HepG2 (cell line): Measurements from ENCODE around the gene CAPN9. TPM values are rescaled to one million over a fixed set of nuclear protein-coding genes. Genes with fewer than 3 reads are reported as not detected.

ENCODE experiments used
- ATAC-seq: fragments of 200-7000 bp; cut with Tn5 transposase; 3 replicates; pipeline ENCODE4 v1.9.1; 2020; ENCODE audit warnings: mild to moderate bottlenecking, moderate library complexity
- BruUV-seq: library from RNA; stranded (reverse); fragments of 400-500 nt; replicated peaks from 2 replicates; lab custom pipeline; 2021; lab: Mats Ljungman, UMichigan
- CTCF ChIA-PET: fragments of 300-600 bp; formaldehyde crosslinking; extraction: SDS; loops from one replicate; lab custom pipeline; 2021; ENCODE audit warnings: low total read pairs, inconsistent platforms, low intra/inter-chr PET ratio; lab: Yijun Ruan, JAX
- POLR2A ChIA-PET: fragments of 350-600 bp; sonication (Branson Sonifier 250); formaldehyde crosslinking; loops from one replicate; lab custom pipeline; 2020; ENCODE audit warnings: antibody characterized with exemption, inconsistent platforms; lab: Yijun Ruan, JAX
- DNase-seq: peaks from one replicate; pipeline ENCODE4 v3.0.0-alpha.2; 2015; ENCODE audit warnings: low spot score
- FAIRE-seq: peaks from 3 replicates; lab custom pipeline; 2011; peaks lifted over from hg19 to GRCh38; lab: Jason Lieb, UNC
- H2AFZ ChIP-seq: one replicate; pipeline ENCODE4 v1.6.1; 2011; ENCODE audit warnings: low read length, inconsistent platforms
- H3K27ac ChIP-seq: fragments of 300-600 bp; 3 replicates; pipeline ENCODE4 v1.8.0; 2011; ENCODE audit warnings: mixed run types, mild to moderate bottlenecking, mixed read lengths, low read length, inconsistent platforms; ENCODE audit not compliant: insufficient read depth; ENCODE audit errors: extremely low read length
- H3K27me3 ChIP-seq, 2 experiments: fragments of 200-600 bp in 1 of 2; 2 replicates in 1 of 2; 3 replicates in 1 of 2; pipeline versions ENCODE4 v1.6.0 to v1.8.0; 2011; ENCODE audit warnings: low read length in 2 of 2, mild to moderate bottlenecking in 2 of 2, moderate library complexity in 2 of 2, inconsistent platforms in 1 of 2; ENCODE audit not compliant: insufficient read depth in 2 of 2, control insufficient read depth in 1 of 2
- H3K36me3 ChIP-seq, 2 experiments: fragments of 200-600 bp in 1 of 2; replicated peaks in 1 of 2; 2 replicates in 1 of 2; 3 replicates in 1 of 2; pipeline versions ENCODE4 v1.5.1 to v1.8.0; 2011; ENCODE audit warnings: low read length in 2 of 2, inconsistent platforms in 1 of 2; ENCODE audit not compliant: insufficient read depth in 2 of 2, control insufficient read depth in 1 of 2
- H3K4me1 ChIP-seq: 2 replicates; pipeline ENCODE4 v1.5.1; 2012; ENCODE audit warnings: low read length, inconsistent platforms; ENCODE audit not compliant: insufficient read depth
- H3K4me2 ChIP-seq: 2 replicates; pipeline ENCODE4 v1.6.0; 2011; ENCODE audit warnings: low read depth, low read length, inconsistent platforms
- H3K4me3 ChIP-seq, 3 experiments: fragments of 200-600 bp in 1 of 3; sonication (generic), shearing (Covaris generic) in 1 of 3; replicated peaks in 1 of 3; 2 replicates each; pipeline ENCODE4 v1.5.1; 2011 to 2016; ENCODE audit warnings: low read length in 3 of 3, inconsistent platforms in 2 of 3, low read depth in 2 of 3, mild to moderate bottlenecking in 2 of 3, control low read depth in 1 of 3, mixed read lengths in 1 of 3; ENCODE audit not compliant: insufficient read depth in 1 of 3
- H3K79me2 ChIP-seq: one replicate; pipeline ENCODE4 v1.6.1; 2011; ENCODE audit warnings: low read length, inconsistent platforms; ENCODE audit not compliant: insufficient read depth
- H3K9ac ChIP-seq: 2 replicates; pipeline ENCODE4 v1.6.0; 2011; ENCODE audit warnings: mild to moderate bottlenecking, low read depth, low read length, inconsistent platforms; ENCODE audit not compliant: insufficient read depth
- H3K9me3 ChIP-seq: 2 replicates; pipeline ENCODE4 v1.5.1; 2012; ENCODE audit warnings: mild to moderate bottlenecking, low read length
- H4K20me1 ChIP-seq: 2 replicates; pipeline ENCODE4 v1.6.0; 2011; ENCODE audit warnings: inconsistent platforms, mild to moderate bottlenecking, low read length, moderate library complexity; ENCODE audit not compliant: insufficient read depth
- KLF9 ChIP-seq: IDR thresholded peaks from 2 replicates; pipeline ENCODE4 v1.6.1; 2016; ENCODE audit warnings: low read depth
- KMT2A ChIP-seq: sonication (generic); formaldehyde crosslinking; IDR thresholded peaks from 2 replicates; pipeline ENCODE4 v1.4.0; 2020; ENCODE audit warnings: missing genetic modification reagents
- MXD1 ChIP-seq: sonication (generic); formaldehyde crosslinking; IDR thresholded peaks from 2 replicates; pipeline ENCODE4 v1.4.0; 2020; ENCODE audit warnings: mild to moderate bottlenecking, missing genetic modification reagents
- PHF5A ChIP-seq: IDR thresholded peaks from one replicate; pipeline ENCODE4 v1.6.1; 2018; ENCODE audit warnings: low read depth, missing genetic modification reagents; ENCODE audit not compliant: unreplicated experiment
- SIN3A ChIP-seq: IDR thresholded peaks from 2 replicates; pipeline ENCODE4 v1.6.1; 2011; ENCODE audit warnings: low read depth, mild to moderate bottlenecking, control low read depth, low read length, borderline replicate concordance
- SUZ12 ChIP-seq: fragments of 150-350 bp; IDR thresholded peaks from 2 replicates; pipeline ENCODE4 v1.6.1; 2014; ENCODE audit warnings: low read depth, low read length
- TCF7 ChIP-seq: sonication (generic); IDR thresholded peaks from 2 replicates; pipeline ENCODE4 v1.6.1; 2016; ENCODE audit warnings: antibody characterized with exemption, low read depth
- ZBTB37 ChIP-seq: sonication (generic); formaldehyde crosslinking; IDR thresholded peaks from 2 replicates; pipeline ENCODE4 v1.4.0; 2020; ENCODE audit warnings: mild to moderate bottlenecking, missing genetic modification reagents
- ZFP62 ChIP-seq: sonication (generic); formaldehyde crosslinking; IDR thresholded peaks from 2 replicates; pipeline ENCODE4 v1.4.0; 2020; ENCODE audit warnings: missing genetic modification reagents
- ZNF101 ChIP-seq: sonication (generic); formaldehyde crosslinking; IDR thresholded peaks from 2 replicates; pipeline ENCODE4 v1.4.0; 2020; ENCODE audit warnings: mild to moderate bottlenecking, low read depth, missing genetic modification reagents, borderline replicate concordance
- WGBS: methylation state at CpG from one replicate; pipeline ENCODE4 v1.1.6; 2017; ENCODE audit warnings: low lambda C conversion rate; 5-methylcytosine and 5-hydroxymethylcytosine counted together
- in situ Hi-C: cut with HindIII; loops from 2 replicates; pipeline ENCODE4 v1.10.0; 2017; ENCODE audit warnings: low pct_unique_long_range_greater_than_20kb; ENCODE audit not compliant: extremely low pct_ligation_motif_present
- intact Hi-C: fragments of 100-400 bp; cut with micrococcal nuclease; formaldehyde crosslinking; loops from one replicate; pipeline ENCODE4 v1.10.0; 2022; ENCODE audit not compliant: unreplicated experiment
- polyA plus RNA-seq, 8 experiments: library from polyadenylated mRNA; depleted of rRNA in 3 of 8; stranded (reverse) in 7 of 8; unstranded in 1 of 8; fragments of >200 nt; fragmentation: Illumina TruSeq in 4 of 8; extraction: Trizol in 4 of 8; gene quantifications; 2 replicates each; pipeline versions ENCODE4 v1.2.1 to v1.2.3, GENCODE V29; 2011 to 2016; ENCODE audit warnings: low read depth in 4 of 8, missing spikeins in 1 of 8, mixed read lengths in 1 of 8; ENCODE audit not compliant: insufficient read depth in 1 of 8
- total RNA-seq, 5 experiments: library from RNA; depleted of rRNA; stranded (reverse); fragments of >200 nt; fragmentation: Illumina TruSeq; extraction: Trizol; gene quantifications; 2 replicates each; pipeline ENCODE4 v1.2.3, GENCODE V29; 2016; ENCODE audit warnings: low read depth in 1 of 5
- TF ChIP-seq, protein P1 (sequence below): sonication (generic); formaldehyde crosslinking; IDR thresholded peaks from 2 replicates; pipeline ENCODE4 v1.5.0; 2020; ENCODE audit warnings: mild to moderate bottlenecking, missing genetic modification reagents
- TF ChIP-seq, protein P2 (sequence below): sonication (generic); formaldehyde crosslinking; IDR thresholded peaks from 2 replicates; pipeline ENCODE4 v1.4.0; 2020; ENCODE audit warnings: mild to moderate bottlenecking, missing genetic modification reagents
- TF ChIP-seq, protein P3 (sequence below): IDR thresholded peaks from 2 replicates; pipeline ENCODE4 v1.6.1; 2016; ENCODE audit warnings: mild to moderate bottlenecking, missing biosample characterization, missing genetic modification reagents
- TF ChIP-seq, protein P4 (sequence below): sonication (generic); formaldehyde crosslinking; IDR thresholded peaks from 2 replicates; pipeline ENCODE4 v1.5.1; 2020; ENCODE audit warnings: missing genetic modification reagents, mild to moderate bottlenecking, borderline replicate concordance

The CAPN9 gene
- total and polyA plus RNA-seq, 2 of the 13 experiments (the other 11 are each of a cell fraction or from before 2014, with no cell fraction given), result 0.04 to 0.31 TPM

GRCh38 chr1:230825761-230826160, 78.6 kb downstream of the CAPN9 start (continued):
- TF ChIP-seq, protein P1, sequence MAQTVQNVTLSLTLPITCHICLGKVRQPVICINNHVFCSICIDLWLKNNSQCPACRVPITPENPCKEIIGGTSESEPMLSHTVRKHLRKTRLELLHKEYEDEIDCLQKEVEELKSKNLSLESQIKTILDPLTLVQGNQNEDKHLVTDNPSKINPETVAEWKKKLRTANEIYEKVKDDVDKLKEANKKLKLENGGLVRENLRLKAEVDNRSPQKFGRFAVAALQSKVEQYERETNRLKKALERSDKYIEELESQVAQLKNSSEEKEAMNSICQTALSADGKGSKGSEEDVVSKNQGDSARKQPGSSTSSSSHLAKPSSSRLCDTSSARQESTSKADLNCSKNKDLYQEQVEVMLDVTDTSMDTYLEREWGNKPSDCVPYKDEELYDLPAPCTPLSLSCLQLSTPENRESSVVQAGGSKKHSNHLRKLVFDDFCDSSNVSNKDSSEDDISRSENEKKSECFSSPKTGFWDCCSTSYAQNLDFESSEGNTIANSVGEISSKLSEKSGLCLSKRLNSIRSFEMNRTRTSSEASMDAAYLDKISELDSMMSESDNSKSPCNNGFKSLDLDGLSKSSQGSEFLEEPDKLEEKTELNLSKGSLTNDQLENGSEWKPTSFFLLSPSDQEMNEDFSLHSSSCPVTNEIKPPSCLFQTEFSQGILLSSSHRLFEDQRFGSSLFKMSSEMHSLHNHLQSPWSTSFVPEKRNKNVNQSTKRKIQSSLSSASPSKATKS (CRISPR knock-in tag), result no peak
- TF ChIP-seq, protein P2, sequence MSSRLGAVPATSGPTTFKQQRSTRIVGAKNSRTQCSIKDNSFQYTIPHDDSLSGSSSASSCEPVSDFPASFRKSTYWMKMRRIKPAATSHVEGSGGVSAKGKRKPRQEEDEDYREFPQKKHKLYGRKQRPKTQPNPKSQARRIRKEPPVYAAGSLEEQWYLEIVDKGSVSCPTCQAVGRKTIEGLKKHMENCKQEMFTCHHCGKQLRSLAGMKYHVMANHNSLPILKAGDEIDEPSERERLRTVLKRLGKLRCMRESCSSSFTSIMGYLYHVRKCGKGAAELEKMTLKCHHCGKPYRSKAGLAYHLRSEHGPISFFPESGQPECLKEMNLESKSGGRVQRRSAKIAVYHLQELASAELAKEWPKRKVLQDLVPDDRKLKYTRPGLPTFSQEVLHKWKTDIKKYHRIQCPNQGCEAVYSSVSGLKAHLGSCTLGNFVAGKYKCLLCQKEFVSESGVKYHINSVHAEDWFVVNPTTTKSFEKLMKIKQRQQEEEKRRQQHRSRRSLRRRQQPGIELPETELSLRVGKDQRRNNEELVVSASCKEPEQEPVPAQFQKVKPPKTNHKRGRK, result no peak

- H2AFZ ChIP-seq, result no peak overlapping the region
- H4K20me1 ChIP-seq, result no peaks in the 10 kb centered on the region
- 53% methylated on average over 9 of the region's 9 CpGs for WGBS
- H3K9me3 ChIP-seq, result no peaks in the 10 kb centered on the region
- H3K79me2 ChIP-seq, result no peaks in the 10 kb centered on the region
- no peaks in the 10 kb centered on the region for H3K36me3 ChIP-seq
- H3K4me2 ChIP-seq, result no peak overlapping the region
- H3K27me3 ChIP-seq, result peaks cover 0 to 12% of the 10 kb centered on the region in 2 experiments; a peak in 2 of 5 replicates
- H3K27ac ChIP-seq, result no peak overlapping the region
- no peak for ATAC-seq
- no TSS peak for BruUV-seq
- no peaks in the 10 kb centered on the region for H3K4me1 ChIP-seq
- ChIA-PET POLR2A (no interaction called here), CTCF (no interaction called here)
- no peak for DNase-seq
- in situ Hi-C loops (no loop called here), intact Hi-C loops (no loop called here)
- no peak for FAIRE-seq
- H3K4me3 ChIP-seq, result no peak overlapping the region
- no peak overlapping the region for H3K9ac ChIP-seq
- no peak for TF ChIP-seq ZFP62 (CRISPR knock-in tag)
- TF ChIP-seq KLF9 (CRISPR knock-in tag), result no peak
- no peak for TF ChIP-seq ZBTB37 (CRISPR knock-in tag)
- TF ChIP-seq, protein P3, sequence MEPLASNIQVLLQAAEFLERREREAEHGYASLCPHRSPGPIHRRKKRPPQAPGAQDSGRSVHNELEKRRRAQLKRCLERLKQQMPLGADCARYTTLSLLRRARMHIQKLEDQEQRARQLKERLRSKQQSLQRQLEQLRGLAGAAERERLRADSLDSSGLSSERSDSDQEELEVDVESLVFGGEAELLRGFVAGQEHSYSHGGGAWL (CRISPR knock-in tag), result no peak
- no peak for TF ChIP-seq KMT2A (CRISPR knock-in tag)
- no peak for TF ChIP-seq SIN3A
- no peak for TF ChIP-seq ZNF101
- TF ChIP-seq, protein P4, sequence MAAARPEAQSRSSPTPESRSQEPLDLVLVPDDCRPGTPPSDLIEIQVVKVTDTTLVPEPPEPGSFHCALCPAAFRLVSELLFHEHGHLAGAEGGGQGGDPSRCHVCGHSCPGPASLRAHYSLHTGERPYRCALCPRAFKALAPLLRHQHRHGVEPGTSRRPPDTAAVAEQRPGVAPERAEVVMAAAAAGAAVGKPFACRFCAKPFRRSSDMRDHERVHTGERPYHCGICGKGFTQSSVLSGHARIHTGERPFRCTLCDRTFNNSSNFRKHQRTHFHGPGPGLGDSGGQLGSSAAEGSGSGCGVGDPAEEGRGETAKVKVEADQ (CRISPR knock-in tag), result no peak
- no peak for TF ChIP-seq PHF5A (CRISPR knock-in tag)
- no peak for TF ChIP-seq MXD1 (CRISPR knock-in tag)
- no peak for TF ChIP-seq TCF7
- no peak for TF ChIP-seq SUZ12
Measured at GRCh38 chr1:230826166-230826875, 79.1 kb downstream of the CAPN9 start.
